Small intestine (tissue), 7 donors: ENCODE data around the gene ERMP1. TPM values are rescaled to one million over a fixed set of nuclear protein-coding genes. Genes with fewer than 3 reads are reported as not detected.

Experiments used
- DNase-seq, 2 donors: peaks; one replicate each; pipeline versions ENCODE4 v3.0.0 to v3.0.0-alpha.2; 2013
- FAIRE-seq: peaks from 2 replicates; lab custom pipeline; 2012; peaks lifted over from hg19 to GRCh38; lab: Jason Lieb, UNC
- H3K27ac ChIP-seq, 3 donors: one replicate each; pipeline ENCODE4 v1.5.1; 2013; ENCODE audit warnings: low read length in 2 of 3, mild to moderate bottlenecking in 2 of 3, control low read depth in 1 of 3, inconsistent platforms in 1 of 3, low read depth in 1 of 3, moderate library complexity in 1 of 3
- H3K27me3 ChIP-seq, 3 donors: one replicate each; pipeline ENCODE4 v1.6.1; 2013; ENCODE audit warnings: low read length in 3 of 3, inconsistent platforms in 1 of 3; ENCODE audit not compliant: control insufficient read depth in 3 of 3, insufficient read depth in 3 of 3
- H3K36me3 ChIP-seq, 3 donors: one replicate each; pipeline ENCODE4 v1.6.1; 2013; ENCODE audit warnings: low read length in 3 of 3, inconsistent platforms in 1 of 3, low read depth in 1 of 3, mild to moderate bottlenecking in 1 of 3, moderate library complexity in 1 of 3; ENCODE audit not compliant: control insufficient read depth in 3 of 3, insufficient read depth in 2 of 3
- H3K4me1 ChIP-seq, 3 donors: one replicate each; pipeline ENCODE4 v1.6.1; 2013; ENCODE audit warnings: low read length in 2 of 3, inconsistent platforms in 1 of 3, low read depth in 1 of 3, mild to moderate bottlenecking in 1 of 3, moderate library complexity in 1 of 3; ENCODE audit not compliant: control insufficient read depth in 3 of 3, insufficient read depth in 2 of 3
- H3K4me3 ChIP-seq, 3 donors: one replicate each; pipeline ENCODE4 v1.5.1; 2013; ENCODE audit warnings: low read length in 3 of 3, control low read depth in 1 of 3, inconsistent platforms in 1 of 3, low read depth in 1 of 3, mild to moderate bottlenecking in 1 of 3, moderate library complexity in 1 of 3
- H3K9me3 ChIP-seq, 2 donors: one replicate each; pipeline ENCODE4 v1.6.1; 2013; ENCODE audit warnings: low read depth in 1 of 2, low read length in 1 of 2; ENCODE audit not compliant: control insufficient read depth in 2 of 2, insufficient read depth in 1 of 2
- WGBS, 3 donors: extraction: QIAGEN DNeasy Blood & Tissue Kit; methylation state at CpG; one replicate each; pipeline ENCODE4 v1.1.7; 2013; 5-methylcytosine and 5-hydroxymethylcytosine counted together
- polyA plus RNA-seq, 4 donors: library from polyadenylated mRNA; stranded (reverse) in 3 of 4; unstranded in 1 of 4; fragments of 200-250 nt in 3 of 4; fragments of 120-200 nt in 1 of 4; gene quantifications; one replicate each; pipeline versions ENCODE4 v1.2.1 to v1.2.3, GENCODE V29; 2013
- donor health status: healthy with polysubstance abuse.
- donor health status: control.
- donor health status: control.
- donor health status: Bipolar disorder and iron deficiency.
- donor health status: healthy.

Gene ERMP1
- polyA plus RNA-seq, 4 donors, result 2.0 to 22.3 (median 5.2) TPM

GRCh38 chr9:5872511-5872910, 39.6 kb upstream of the ERMP1 start:
- 67 to 79% (median 67%) methylated on average over 4 of the region's 4 CpGs for WGBS, 3 donors
- no peaks in the 10 kb centered on the region for H3K4me1 ChIP-seq
- DNase-seq (no peak), FAIRE-seq (no peak)
- H3K27me3 ChIP-seq, result no peaks in the 10 kb centered on the region
- no peaks in the 10 kb centered on the region for H3K36me3 ChIP-seq
- H3K4me3 ChIP-seq, result no peak overlapping the region
- no peaks in the 10 kb centered on the region for H3K9me3 ChIP-seq
- no peak overlapping the region for H3K27ac ChIP-seq

- WGBS, 3 donors, result 67 to 86% (median 78%) methylated on average over 2 of the region's 2 CpGs
- FAIRE-seq (no peak), DNase-seq (no peak)
- Histone ChIP-seq H3K4me3 (no peak overlapping the region), H3K36me3 (no peaks in the 10 kb centered on the region), H3K9me3 (no peaks in the 10 kb centered on the region), H3K27ac (no peak overlapping the region), H3K4me1 (no peaks in the 10 kb centered on the region), H3K27me3 (no peaks in the 10 kb centered on the region)
Observed at GRCh38 chr9:5871785-5872184, 38.9 kb upstream of the ERMP1 start.

GRCh38 chr9:5870691-5871090, 37.8 kb upstream of the ERMP1 start:
- WGBS, 3 donors, result 70 to 83% (median 81%) methylated on average over 3 of the region's 3 CpGs
- no peaks in the 10 kb centered on the region for H3K9me3 ChIP-seq
- FAIRE-seq, result no peak
- no peaks in the 10 kb centered on the region for H3K36me3 ChIP-seq
- no peaks in the 10 kb centered on the region for H3K4me1 ChIP-seq
- H3K27me3 ChIP-seq, result no peaks in the 10 kb centered on the region
- no peak for DNase-seq
- H3K27ac ChIP-seq, result no peak overlapping the region
- H3K4me3 ChIP-seq, result no peak overlapping the region

- H3K9me3 ChIP-seq, result no peaks in the 10 kb centered on the region
- DNase-seq (no peak), FAIRE-seq (no peak)
- 81 to 86% (median 83%) methylated on average over 2 of the region's 2 CpGs for WGBS, 3 donors
- no peak overlapping the region for H3K27ac ChIP-seq
- H3K4me1 ChIP-seq, result no peaks in the 10 kb centered on the region
- H3K27me3 ChIP-seq, result no peaks in the 10 kb centered on the region
- H3K4me3 ChIP-seq, result no peak overlapping the region
- H3K36me3 ChIP-seq, result no peaks in the 10 kb centered on the region
Observed at GRCh38 chr9:5870020-5870339, 37.1 kb upstream of the ERMP1 start.

GRCh38 chr9:5869315-5870019, 36.5 kb upstream of the ERMP1 start:
- Histone ChIP-seq H3K4me1 (peaks cover 0 to 2% (median 0%) of the 10 kb centered on the region in 3 donors), H3K4me3 (no peak overlapping the region), H3K27me3 (no peaks in the 10 kb centered on the region), H3K9me3 (no peaks in the 10 kb centered on the region), H3K36me3 (no peaks in the 10 kb centered on the region), H3K27ac (no peak overlapping the region)
- WGBS, 3 donors, result 64 to 69% (median 65%) methylated on average over 3 of the region's 3 CpGs
- FAIRE-seq (no peak), DNase-seq (peak in 1 of 2 donors; percentile 19)

- DNase-seq (no peak), FAIRE-seq (no peak)
- Histone ChIP-seq H3K9me3 (no peaks in the 10 kb centered on the region), H3K27me3 (no peaks in the 10 kb centered on the region), H3K4me1 (peaks cover 0 to 7% (median 0%) of the 10 kb centered on the region in 3 donors), H3K4me3 (no peak overlapping the region), H3K36me3 (no peaks in the 10 kb centered on the region), H3K27ac (no peak overlapping the region)
- 86 to 88% (median 87%) methylated on average over 9 of the region's 9 CpGs for WGBS, 3 donors
Observed at GRCh38 chr9:5868235-5868634, 35.3 kb upstream of the ERMP1 start.

- Histone ChIP-seq H3K4me3 (no peak overlapping the region), H3K36me3 (no peaks in the 10 kb centered on the region), H3K4me1 (peaks cover 0 to 7% (median 0%) of the 10 kb centered on the region in 3 donors), H3K27me3 (no peaks in the 10 kb centered on the region), H3K9me3 (no peaks in the 10 kb centered on the region), H3K27ac (no peak overlapping the region)
- FAIRE-seq (no peak), DNase-seq (no peak)
- WGBS, 3 donors, result 65 to 84% (median 80%) methylated on average over 3 of the region's 3 CpGs
Observed at GRCh38 chr9:5866685-5867084, 33.8 kb upstream of the ERMP1 start.

GRCh38 chr9:5866272-5866671, 33.4 kb upstream of the ERMP1 start:
- Histone ChIP-seq H3K4me3 (no peak overlapping the region), H3K36me3 (no peaks in the 10 kb centered on the region), H3K9me3 (no peaks in the 10 kb centered on the region), H3K27ac (no peak overlapping the region), H3K4me1 (peaks cover 0 to 7% (median 0%) of the 10 kb centered on the region in 3 donors), H3K27me3 (no peaks in the 10 kb centered on the region)
- DNase-seq (no peak), FAIRE-seq (no peak)
- WGBS, 3 donors, result 92 to 100% (median 95%) methylated on average over 2 of the region's 2 CpGs

- 73 to 84% (median 77%) methylated on average over 4 of the region's 4 CpGs for WGBS, 3 donors
- no peak for FAIRE-seq
- H3K4me3 ChIP-seq, result no peak overlapping the region
Observed at GRCh38 chr9:5864446-5864845, 31.5 kb upstream of the ERMP1 start.

More at GRCh38 chr9:5864446-5864845, 31.5 kb upstream of the ERMP1 start:
- H3K9me3 ChIP-seq, result no peaks in the 10 kb centered on the region
- H3K4me1 ChIP-seq, result peaks cover 0 to 7% (median 0%) of the 10 kb centered on the region in 3 donors
- H3K36me3 ChIP-seq, result no peaks in the 10 kb centered on the region
- no peaks in the 10 kb centered on the region for H3K27me3 ChIP-seq
- DNase-seq, result no peak
- H3K27ac ChIP-seq, result peak overlapping the region in 1 of 3 donors; percentile 28
